ENCODE results near the gene CRTAP.

- TF ChIP-seq POLR2A (IDR thresholded peaks at IDR 0.05; ENCODE audit: low read length): no peak
- TF ChIP-seq GATA1 (IDR thresholded peaks at IDR 0.05; ENCODE audit: low read depth, low read length): no peak
Measured at GRCh38 chr3:33091746-33092145, 22.1 kb upstream of the CRTAP start.

Data from erythroblast (primary cell).